Measurements from ENCODE around the gene TPST1.

DNA sequence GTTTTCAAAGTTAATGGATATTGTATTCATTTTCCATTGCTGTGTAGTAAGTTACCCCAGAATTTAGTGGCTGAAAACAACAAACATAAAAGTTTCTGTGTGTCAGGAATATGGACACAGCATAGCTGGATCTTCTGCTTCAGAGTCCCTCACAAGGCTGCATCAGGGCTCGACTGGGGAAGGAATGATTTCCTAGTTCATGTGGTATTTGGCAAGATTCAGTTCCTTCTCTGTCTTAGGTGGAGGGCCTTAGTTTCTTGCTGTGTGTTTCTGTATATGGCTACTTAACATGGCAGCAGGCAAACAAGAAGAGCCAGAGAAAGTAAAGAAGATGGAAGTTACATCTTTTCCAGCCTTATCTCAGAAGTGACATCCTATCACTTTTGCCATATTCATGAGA lies 51.1 kb downstream of the TPST1 start:
- no peak for TF ChIP-seq POLR2A (IDR thresholded peaks at IDR 0.05)
- no peak for TF ChIP-seq CTCF (IDR thresholded peaks at IDR 0.05 in 4 of 5, conservative IDR thresholded peaks at IDR 0.05 in 1 of 5)
